Subcutaneous adipose tissue (tissue), 4 donors: ENCODE measurements around the gene STX1A. TPM values are rescaled to one million over a fixed set of nuclear protein-coding genes. Genes with fewer than 3 reads are reported as not detected.

Experiments used
- CTCF ChIP-seq: fragments of 450-650 bp; IDR thresholded peaks from one replicate; pipeline ENCODE4 v1.5.1; 2016; ENCODE audit warnings: low read depth, mild to moderate bottlenecking, control low read depth, antibody characterized with exemption, moderate library complexity
- total RNA-seq, 4 donors: library from RNA; depleted of rRNA; stranded (reverse); fragments of >200 nt; gene quantifications; one replicate each; pipeline ENCODE4 v1.1.0, GENCODE V29; 2016

The STX1A gene
- total RNA-seq, 4 donors from 2014 or later, result 2.2 to 12.2 (median 3.4) TPM

- TF ChIP-seq CTCF, result no peak
These were observed 19.9 kb upstream of the STX1A start for GRCh38 chr7:73739387-73739767.

- no peak for TF ChIP-seq CTCF
These were observed 19.3 kb upstream of the STX1A start, which contains the start of gene ABHD11 for GRCh38 chr7:73738612-73739386. ABHD11 (minus strand) TSS chr7:73738802; CDS start chr7:73738770, 32 bp downstream.

GRCh38 chr7:73738220-73738611, 18.7 kb upstream of the STX1A start:
- TF ChIP-seq CTCF, result no peak

- no peak for TF ChIP-seq CTCF
These were observed 18.2 kb upstream of the STX1A start for GRCh38 chr7:73737491-73738219.

GRCh38 chr7:73736885-73737284, 17.4 kb upstream of the STX1A start:
- no peak for TF ChIP-seq CTCF

- no peak for TF ChIP-seq CTCF
These were observed 16.0 kb upstream of the STX1A start for GRCh38 chr7:73735528-73735905.
